ENCODE measurements around the gene PPP2R5C. TPM values are rescaled to one million over a fixed set of nuclear protein-coding genes. Genes with fewer than 3 reads are reported as not detected.

PPP2R5C gene
- total RNA-seq, 1 experiment from 2014 or later: 93.0 TPM

GRCh38 chr14:101963052-101963451 is 201.5 kb downstream of the PPP2R5C start:
- Histone ChIP-seq H3K23me2 (ENCODE audit: insufficient read length, low read depth, low read length, poor library complexity, severe bottlenecking) (peaks cover 14% of the 10 kb centered on the region), H3K23ac (ENCODE audit: insufficient read length, low read depth, low read length) (no peak overlapping the region), H3K4me1 (ENCODE audit: insufficient read depth, low read length) (no peaks in the 10 kb centered on the region), H2BK120ac (ENCODE audit: low read depth, low read length, poor library complexity, severe bottlenecking) (no peak overlapping the region), H3K18ac (ENCODE audit: insufficient read length, low read depth, low read length) (no peak overlapping the region), H3K27ac (ENCODE audit: insufficient read length, low read depth, low read length) (no peak overlapping the region), H4K8ac (replicated peaks; ENCODE audit: insufficient read length, low read depth, low read length) (no peak overlapping the region), H3K9ac (ENCODE audit: extremely low read depth, insufficient read length, low read length) (no peak overlapping the region), H3K27me3 (ENCODE audit: insufficient read depth, low read length) (peaks cover 4% of the 10 kb centered on the region; the same call in 1 of the 2 replicates), H2BK20ac (ENCODE audit: low read depth, low read length, poor library complexity, severe bottlenecking) (no peak overlapping the region), H4K5ac (ENCODE audit: insufficient read length, low read depth, low read length) (no peak overlapping the region), H2BK15ac (ENCODE audit: low read depth, low read length) (no peak overlapping the region), H4K20me1 (ENCODE audit: control insufficient read depth, insufficient read depth, insufficient read length) (no peaks in the 10 kb centered on the region), H2AFZ (ENCODE audit: low read length) (no peak overlapping the region), H3K9me3 (ENCODE audit: control insufficient read depth, low read depth, low read length) (no peaks in the 10 kb centered on the region), H3K14ac (ENCODE audit: insufficient read depth, low read length) (no peak overlapping the region), H3K79me2 (ENCODE audit: insufficient read depth, low read length) (peaks cover 17% of the 10 kb centered on the region; the same call in 1 of the 2 replicates), H3K4me2 (ENCODE audit: insufficient read depth, insufficient read length, low read length) (no peak overlapping the region), H2BK12ac (ENCODE audit: insufficient read length, low read depth, low read length) (no peak overlapping the region), H3K56ac (ENCODE audit: insufficient read length, low read depth, low read length) (no peak overlapping the region), H2BK5ac (ENCODE audit: insufficient read length, low read length) (no peak overlapping the region), H3K4ac (ENCODE audit: low read depth, low read length) (no peak overlapping the region), H2AK5ac (ENCODE audit: insufficient read length, low read length) (no peak overlapping the region), H3K79me1 (ENCODE audit: insufficient read depth, low read depth, low read length, poor library complexity, severe bottlenecking) (no peaks in the 10 kb centered on the region), H4K91ac (ENCODE audit: insufficient read length, low read depth, low read length) (no peak overlapping the region), H3T11ph (ENCODE audit: low read length) (no peak overlapping the region)
- TF ChIP-seq CTCF (conservative IDR thresholded peaks at IDR 0.05): no peak
- Mint-ChIP-seq H3K4me3 (no peak overlapping the region), H3K36me3 (ENCODE audit: insufficient read depth in 1 of 3, low read depth in 3 of 3) (peaks cover 3 to 4% (median 4%) of the 10 kb centered on the region in 3 experiments; a peak in 6 of 7 replicates), H3K27ac (no peak overlapping the region), H3K27me3 (ENCODE audit: low read depth) (peaks cover 43% of the 10 kb centered on the region), H3K4me1 (peaks cover 24 to 30% of the 10 kb centered on the region in 2 experiments), H3K9me3 (no peaks in the 10 kb centered on the region; a peak in 1 of 5 replicates)
- no CpG with 5 or more reads among the region's 5 CpGs for WGBS (ENCODE audit: extremely low coverage, insufficient read length, low lambda C conversion rate)
- DNase-seq: no peak
